Measurements from ENCODE around the gene BCL7C. TPM values are rescaled to one million over a fixed set of nuclear protein-coding genes. Genes with fewer than 3 reads are reported as not detected.
"Not testable (repeated sequence)": the region's sequence is repeated elsewhere in the genome, so short reads cannot be mapped to it uniquely, and the experiment has no call there.

Gene BCL7C
- total RNA-seq, 1 donor: 15.1 TPM

DNA sequence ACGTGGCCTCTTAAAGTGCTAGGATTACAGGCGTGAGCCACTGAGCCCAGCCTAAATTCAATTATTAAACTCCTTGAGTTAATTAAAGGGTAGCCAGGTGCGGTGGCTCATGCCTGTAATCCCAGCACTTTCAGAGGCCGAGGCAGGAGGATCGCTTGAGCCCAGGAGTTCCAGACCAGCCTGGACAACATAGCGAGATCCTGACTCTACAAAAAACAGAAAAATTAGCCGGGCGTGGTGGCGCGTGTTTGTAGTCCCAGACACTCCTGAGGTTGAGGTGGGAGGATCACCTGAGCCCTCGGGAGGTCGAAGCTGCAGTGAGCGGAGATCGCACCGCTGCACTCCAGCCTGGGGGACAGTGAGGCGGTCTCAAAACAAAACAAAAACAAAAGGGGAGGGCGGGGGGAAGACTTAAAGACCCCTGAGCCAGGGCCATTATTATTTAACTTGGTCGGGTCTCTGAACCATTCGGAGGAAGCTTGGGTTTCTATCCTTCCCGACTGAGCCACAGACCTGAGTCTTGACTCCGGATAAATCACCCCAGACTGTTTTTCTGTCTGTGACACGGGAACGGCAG is 19.5 kb downstream of the BCL7C start:
- no peak for DNase-seq (ENCODE audit: low read depth in 2 of 3, low spot score in 2 of 3)

GRCh38 chr16:30870904-30871303 is 23.0 kb downstream of the BCL7C start:
- no peak for DNase-seq (ENCODE audit: low read depth in 2 of 3, low spot score in 2 of 3)

GRCh38 chr16:30867747-30868146 is 26.1 kb downstream of the BCL7C start:
- DNase-seq (ENCODE audit: low read depth in 2 of 3, low spot score in 2 of 3): peak in 2 of 3 donors; percentile 14 to 23

GRCh38 chr16:30866031-30866430 is 27.8 kb downstream of the BCL7C start:
- DNase-seq (ENCODE audit: low read depth in 2 of 3, low spot score in 2 of 3): no peak

DNA sequence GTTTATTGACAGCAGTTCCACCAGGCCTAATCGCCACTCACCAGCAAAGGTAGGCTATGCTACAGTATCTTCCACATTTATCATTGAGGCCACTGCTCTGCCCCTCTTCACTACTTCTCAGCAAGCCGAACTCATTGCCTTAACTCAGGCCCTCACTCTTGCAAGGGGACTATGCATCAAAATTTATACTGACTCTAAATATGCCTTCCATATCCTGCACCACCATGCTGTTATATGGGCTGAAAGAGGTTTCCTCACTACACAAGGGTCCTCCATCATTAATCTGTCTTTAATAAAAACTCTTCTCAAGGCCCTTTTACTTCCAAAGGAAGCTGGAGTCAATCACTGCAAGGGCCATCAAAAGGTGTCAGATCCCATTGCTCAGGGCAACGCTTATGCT is 30.7 kb downstream of the BCL7C start:
- not testable (repeated sequence) for DNase-seq (ENCODE audit: low read depth in 2 of 3, low spot score in 2 of 3)

DNA sequence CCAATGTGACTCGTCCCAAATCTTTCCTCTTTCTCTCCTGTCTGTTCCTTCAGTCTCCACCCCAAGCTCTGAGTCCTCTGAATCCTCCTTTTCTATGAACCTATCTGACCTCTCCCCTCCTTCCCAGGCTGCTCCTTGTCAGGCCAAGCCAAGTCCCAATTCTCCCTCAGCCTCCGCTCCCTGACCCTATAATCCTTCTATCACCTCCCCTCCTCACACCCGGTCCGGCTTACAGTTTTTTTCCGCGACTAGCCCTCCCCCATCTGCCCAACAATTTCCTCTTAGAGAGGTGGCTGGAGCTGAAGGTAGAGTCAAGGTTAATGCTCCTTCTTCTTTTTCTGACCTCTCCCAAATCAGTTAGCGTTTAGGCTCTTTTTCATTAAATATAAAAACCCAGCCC is 33.1 kb downstream of the BCL7C start:
- DNase-seq (ENCODE audit: low read depth in 2 of 3, low spot score in 2 of 3): not testable (repeated sequence)

- no peak for DNase-seq (ENCODE audit: low read depth in 2 of 3, low spot score in 2 of 3)
These were observed 35.0 kb downstream of the BCL7C start for GRCh38 chr16:30858829-30859423.

GRCh38 chr16:30858111-30858495 is 35.8 kb downstream of the BCL7C start:
- no peak for DNase-seq (ENCODE audit: low read depth in 2 of 3, low spot score in 2 of 3)

GRCh38 chr16:30853758-30854157 is 40.1 kb downstream of the BCL7C start:
- DNase-seq (ENCODE audit: low read depth in 2 of 3, low spot score in 2 of 3): no peak

DNA sequence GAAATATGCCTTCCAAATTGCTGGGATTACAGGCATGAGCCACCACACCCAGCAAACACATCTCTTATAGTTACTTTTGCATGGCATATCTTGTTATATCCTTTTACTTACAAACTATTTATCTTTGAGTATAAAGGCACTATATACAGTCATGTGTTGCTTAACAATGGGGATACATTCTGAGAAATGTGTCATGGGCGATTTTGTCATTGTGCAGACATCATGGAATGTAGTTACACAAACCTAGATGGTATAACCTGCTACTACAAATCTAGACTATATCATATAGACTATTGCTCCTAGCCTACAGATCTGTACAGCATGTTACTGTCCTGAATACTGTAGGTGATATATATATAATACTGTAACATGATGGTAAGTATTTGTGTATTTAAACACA is 43.6 kb downstream of the BCL7C start:
- DNase-seq (ENCODE audit: low read depth in 2 of 3, low spot score in 2 of 3): no peak

- DNase-seq (ENCODE audit: low read depth in 2 of 3, low spot score in 2 of 3): no peak
These were observed 47.1 kb downstream of the BCL7C start for GRCh38 chr16:30846649-30847402.

GRCh38 chr16:30844671-30845449 is 49.0 kb downstream of the BCL7C start:
- DNase-seq (ENCODE audit: low read depth in 2 of 3, low spot score in 2 of 3): peak; percentile 76 to 95 (median 90)

- no peak for DNase-seq (ENCODE audit: low read depth in 2 of 3, low spot score in 2 of 3)
These were observed 49.6 kb downstream of the BCL7C start for GRCh38 chr16:30844346-30844670.

GRCh38 chr16:30843501-30843900 is 50.4 kb downstream of the BCL7C start:
- no peak for DNase-seq (ENCODE audit: low read depth in 2 of 3, low spot score in 2 of 3)

DNA sequence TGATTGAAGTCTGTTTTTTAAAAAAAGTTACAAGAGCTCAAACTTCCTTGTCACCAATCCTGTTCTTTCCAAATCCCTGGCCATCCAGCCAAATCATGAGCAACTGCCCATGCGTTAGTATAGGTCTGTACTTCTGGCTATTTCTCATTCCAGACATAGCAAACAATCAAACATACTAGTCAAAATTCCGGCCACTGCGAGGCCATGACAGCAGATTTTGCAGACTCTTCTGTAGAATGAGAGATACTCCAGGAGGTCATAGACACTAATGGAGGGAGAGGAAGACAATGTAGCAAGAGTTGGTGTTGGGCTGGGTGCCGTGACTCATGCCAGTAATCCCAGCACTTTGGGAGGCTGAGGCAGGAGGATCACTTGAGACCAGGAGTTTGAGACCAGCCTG is 50.9 kb downstream of the BCL7C start:
- no peak for DNase-seq (ENCODE audit: low read depth in 2 of 3, low spot score in 2 of 3)

DNA sequence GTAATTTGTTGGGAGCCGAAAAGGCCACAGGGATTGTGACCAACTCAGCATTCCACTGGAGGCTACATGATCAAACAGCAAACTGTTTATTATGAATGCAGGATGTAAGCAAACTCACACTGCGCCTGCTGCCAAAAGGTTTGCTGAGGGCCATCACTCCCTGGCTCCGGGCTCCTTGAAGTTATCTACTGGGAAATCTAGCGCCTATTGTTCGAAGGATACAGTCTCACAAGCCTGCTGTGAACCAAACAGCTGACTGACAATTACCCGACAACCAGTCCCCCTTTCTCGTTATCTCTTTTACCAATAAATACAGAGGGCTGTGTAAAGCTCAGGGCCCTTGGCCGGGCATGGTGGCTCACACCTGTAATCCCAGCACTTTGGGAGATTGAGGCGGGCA is 52.5 kb downstream of the BCL7C start:
- no peak for DNase-seq (ENCODE audit: low read depth in 2 of 3, low spot score in 2 of 3)

- DNase-seq (ENCODE audit: low read depth in 2 of 3, low spot score in 2 of 3): no peak
These were observed 53.3 kb downstream of the BCL7C start for GRCh38 chr16:30840611-30841010.

GRCh38 chr16:30839523-30840227 is 54.2 kb downstream of the BCL7C start:
- no peak for DNase-seq (ENCODE audit: low read depth in 2 of 3, low spot score in 2 of 3)

- DNase-seq (ENCODE audit: low read depth in 2 of 3, low spot score in 2 of 3): no peak
These were observed 54.9 kb downstream of the BCL7C start for GRCh38 chr16:30838876-30839471.

DNA sequence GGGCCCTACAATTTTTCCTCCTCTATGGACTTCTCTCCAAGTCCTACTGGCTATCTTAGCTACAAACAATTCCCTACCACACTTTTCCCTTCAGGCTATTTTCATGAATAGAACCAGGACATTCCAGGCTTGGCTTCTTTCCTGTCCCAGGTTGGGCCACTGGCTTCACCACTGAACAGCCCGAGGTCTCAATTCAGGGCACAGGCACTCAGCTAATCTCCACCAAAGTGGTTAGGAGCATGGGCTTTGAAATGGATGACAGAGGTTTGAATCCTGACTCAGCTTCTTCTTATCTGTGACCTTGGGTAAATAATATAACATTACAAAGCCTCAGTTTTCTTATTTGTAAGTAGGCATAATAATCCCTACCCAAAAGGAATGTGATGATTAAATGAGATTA is 56.0 kb downstream of the BCL7C start:
- DNase-seq (ENCODE audit: low read depth in 2 of 3, low spot score in 2 of 3): no peak
